Esophagus squamous epithelium (tissue), 4 donors: ENCODE measurements around the gene UBL5.

ENCODE experiments used
- POLR2A ChIP-seq, 4 donors: fragments of 450-650 bp; IDR thresholded peaks; one replicate each; pipeline ENCODE4 v1.6.1; 2017; ENCODE audit warnings: antibody characterized with exemption in 4 of 4, mild to moderate bottlenecking in 4 of 4, moderate library complexity in 3 of 4
- TF ChIP-seq, protein P1 (sequence below), 6 experiments: fragments of 450-650 bp in 4 of 6; fragments of 200-600 bp in 2 of 6; sonication (generic) in 2 of 6; IDR thresholded peaks; one replicate each; pipeline ENCODE4 v1.5.1; 2016 to 2019; ENCODE audit warnings: antibody characterized with exemption in 6 of 6, mild to moderate bottlenecking in 4 of 6, moderate library complexity in 4 of 6

DNA sequence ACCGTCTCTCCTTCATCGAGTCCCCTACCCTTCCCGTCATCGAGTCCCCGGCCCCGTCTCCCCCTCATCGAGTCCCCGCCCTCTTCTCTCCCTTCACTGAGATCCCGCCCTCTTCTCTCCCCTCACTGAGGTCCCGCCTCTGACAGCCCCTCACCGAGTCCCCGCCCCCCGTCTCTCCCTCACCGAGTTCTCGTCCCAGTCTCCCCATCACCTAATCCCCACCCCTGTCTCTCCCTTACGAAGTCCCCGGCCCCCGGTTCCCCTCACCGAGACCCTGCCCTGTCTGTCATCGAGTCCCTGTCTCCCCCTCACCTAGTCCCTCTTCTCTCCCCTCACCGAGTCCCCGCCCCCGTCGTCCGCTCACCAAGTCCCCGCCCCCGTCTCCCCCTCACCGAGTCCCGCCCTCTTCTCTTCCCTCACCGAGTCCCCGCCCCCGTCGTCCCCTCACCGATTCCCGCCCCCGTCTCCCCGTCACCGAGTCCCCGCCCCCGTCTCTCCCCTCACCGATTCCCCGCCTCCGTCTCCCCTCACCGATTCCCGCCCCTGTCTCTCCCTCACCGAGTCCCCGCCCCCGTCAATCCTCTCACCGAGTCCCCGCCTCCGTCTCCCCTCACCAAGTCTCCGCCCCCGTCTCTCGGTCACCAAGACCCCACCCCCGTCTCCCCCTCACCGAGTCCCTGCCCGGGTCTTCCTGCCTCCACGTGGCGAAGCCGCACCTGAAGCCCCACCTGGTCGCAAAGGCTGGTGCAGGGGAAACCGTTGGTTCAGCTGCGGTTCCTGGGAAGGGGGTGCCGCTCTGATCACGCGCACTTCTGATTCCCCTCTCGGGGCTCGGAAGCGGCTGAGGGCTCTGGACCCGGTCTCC is 35.3 kb upstream of the UBL5 start:
- peak in 1 of 4 donors; percentile 30 for TF ChIP-seq POLR2A (IDR thresholded peaks at IDR 0.05)
- TF ChIP-seq, protein P1, sequence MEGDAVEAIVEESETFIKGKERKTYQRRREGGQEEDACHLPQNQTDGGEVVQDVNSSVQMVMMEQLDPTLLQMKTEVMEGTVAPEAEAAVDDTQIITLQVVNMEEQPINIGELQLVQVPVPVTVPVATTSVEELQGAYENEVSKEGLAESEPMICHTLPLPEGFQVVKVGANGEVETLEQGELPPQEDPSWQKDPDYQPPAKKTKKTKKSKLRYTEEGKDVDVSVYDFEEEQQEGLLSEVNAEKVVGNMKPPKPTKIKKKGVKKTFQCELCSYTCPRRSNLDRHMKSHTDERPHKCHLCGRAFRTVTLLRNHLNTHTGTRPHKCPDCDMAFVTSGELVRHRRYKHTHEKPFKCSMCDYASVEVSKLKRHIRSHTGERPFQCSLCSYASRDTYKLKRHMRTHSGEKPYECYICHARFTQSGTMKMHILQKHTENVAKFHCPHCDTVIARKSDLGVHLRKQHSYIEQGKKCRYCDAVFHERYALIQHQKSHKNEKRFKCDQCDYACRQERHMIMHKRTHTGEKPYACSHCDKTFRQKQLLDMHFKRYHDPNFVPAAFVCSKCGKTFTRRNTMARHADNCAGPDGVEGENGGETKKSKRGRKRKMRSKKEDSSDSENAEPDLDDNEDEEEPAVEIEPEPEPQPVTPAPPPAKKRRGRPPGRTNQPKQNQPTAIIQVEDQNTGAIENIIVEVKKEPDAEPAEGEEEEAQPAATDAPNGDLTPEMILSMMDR (IDR thresholded peaks at IDR 0.05) = peak in 1 of 6 experiments; percentile 3
